ENCODE measurements around the gene ZNF177. TPM values are rescaled to one million over a fixed set of nuclear protein-coding genes. Genes with fewer than 3 reads are reported as not detected.
A peak's percentile ranks its signal among the peaks of the same experiment; 100 is the strongest.

The ZNF177 gene
- total and polyA plus RNA-seq, 2 donors (not counting 3 experiments of a cell fraction or from before 2014, with no cell fraction given) = 0.42 to 0.86 TPM

DNA sequence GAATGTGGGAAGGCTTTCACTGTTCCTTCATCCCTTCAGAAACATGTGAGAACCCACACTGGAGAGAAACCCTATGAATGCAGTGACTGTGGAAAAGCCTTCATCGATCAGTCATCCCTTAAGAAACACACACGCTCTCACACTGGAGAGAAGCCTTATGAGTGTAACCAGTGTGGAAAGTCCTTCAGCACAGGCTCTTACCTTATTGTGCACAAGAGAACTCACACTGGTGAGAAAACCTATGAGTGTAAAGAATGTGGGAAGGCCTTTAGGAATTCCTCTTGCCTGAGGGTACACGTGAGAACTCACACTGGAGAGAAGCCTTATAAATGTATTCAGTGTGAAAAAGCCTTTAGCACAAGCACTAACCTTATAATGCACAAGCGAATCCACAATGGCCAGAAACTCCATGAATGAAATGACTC, 18.6 kb downstream of the ZNF177 start:
- CTCF ChIA-PET = no interaction called here
- no peaks in the 10 kb centered on the region for H4K20me1 ChIP-seq (replicated peaks; ENCODE audit: control insufficient read depth, extremely low read depth, insufficient read depth, low read length)
- TF ChIP-seq, protein P1, sequence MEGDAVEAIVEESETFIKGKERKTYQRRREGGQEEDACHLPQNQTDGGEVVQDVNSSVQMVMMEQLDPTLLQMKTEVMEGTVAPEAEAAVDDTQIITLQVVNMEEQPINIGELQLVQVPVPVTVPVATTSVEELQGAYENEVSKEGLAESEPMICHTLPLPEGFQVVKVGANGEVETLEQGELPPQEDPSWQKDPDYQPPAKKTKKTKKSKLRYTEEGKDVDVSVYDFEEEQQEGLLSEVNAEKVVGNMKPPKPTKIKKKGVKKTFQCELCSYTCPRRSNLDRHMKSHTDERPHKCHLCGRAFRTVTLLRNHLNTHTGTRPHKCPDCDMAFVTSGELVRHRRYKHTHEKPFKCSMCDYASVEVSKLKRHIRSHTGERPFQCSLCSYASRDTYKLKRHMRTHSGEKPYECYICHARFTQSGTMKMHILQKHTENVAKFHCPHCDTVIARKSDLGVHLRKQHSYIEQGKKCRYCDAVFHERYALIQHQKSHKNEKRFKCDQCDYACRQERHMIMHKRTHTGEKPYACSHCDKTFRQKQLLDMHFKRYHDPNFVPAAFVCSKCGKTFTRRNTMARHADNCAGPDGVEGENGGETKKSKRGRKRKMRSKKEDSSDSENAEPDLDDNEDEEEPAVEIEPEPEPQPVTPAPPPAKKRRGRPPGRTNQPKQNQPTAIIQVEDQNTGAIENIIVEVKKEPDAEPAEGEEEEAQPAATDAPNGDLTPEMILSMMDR (IDR thresholded peaks at IDR 0.05; ENCODE audit: extremely low read depth in 1 of 2, insufficient read depth in 1 of 2, low read depth in 1 of 2, low read length in 2 of 2) = no peak
- TF ChIP-seq POLR2AphosphoS5 (IDR thresholded peaks at IDR 0.05; ENCODE audit: insufficient read depth, low read depth, low read length) = no peak
- TF ChIP-seq POLR2A (IDR thresholded peaks at IDR 0.05; ENCODE audit: low read depth, low read length) = no peak
- TF ChIP-seq FOS (IDR thresholded peaks at IDR 0.05; ENCODE audit: borderline replicate concordance, insufficient read depth, low read length) = no peak
- no peak overlapping the region for H3K9ac ChIP-seq (replicated peaks; ENCODE audit: extremely low read depth, insufficient read depth, low read length)
- no peaks in the 10 kb centered on the region for H3K9me1 ChIP-seq (replicated peaks; ENCODE audit: control insufficient read depth, extremely low read depth, insufficient read depth, low read length)
- H3K4me2 ChIP-seq (ENCODE audit: insufficient read depth, low read length) = no peak overlapping the region
- FAIRE-seq (no peak), DNase-seq (ENCODE audit: low read depth, low spot score) (no peak)
- intact Hi-C loops (cut with micrococcal nuclease) = no loop called here
- no peak overlapping the region for H2AFZ ChIP-seq (ENCODE audit: low read depth, low read length)
- no peak overlapping the region for H3K4me3 ChIP-seq (replicated peaks in 1 of 3; ENCODE audit: insufficient read depth in 1 of 3, low read depth in 1 of 3, low read length in 3 of 3)
- no TSS peak for BruUV-seq (replicated peaks)
- no peaks in the 10 kb centered on the region for H3K4me1 ChIP-seq (ENCODE audit: control insufficient read depth, extremely low read depth, insufficient read depth, low read length)
- dilution Hi-C loops (cut with MboI; ENCODE audit: extremely low pct_ligation_motif_present, low sequenced_read_pairs) = no loop called here
- H3K79me2 ChIP-seq (ENCODE audit: control insufficient read depth, insufficient read depth, low read length) = no peaks in the 10 kb centered on the region
- POLR2A ChIA-PET = no interaction called here
- H3K36me3 ChIP-seq (ENCODE audit: control insufficient read depth in 2 of 2, extremely low read depth in 1 of 2, insufficient read depth in 2 of 2, low read length in 2 of 2) = peaks cover 0 to 2% of the 10 kb centered on the region in 2 experiments
- no peak overlapping the region for H3K27ac ChIP-seq (ENCODE audit: insufficient read depth, low read depth, low read length)
- no peaks in the 10 kb centered on the region for H3K27me3 ChIP-seq (ENCODE audit: control insufficient read depth in 2 of 2, insufficient read depth in 2 of 2, low read length in 2 of 2)
- peaks cover 11% of the 10 kb centered on the region for H3K9me3 ChIP-seq (replicated peaks; ENCODE audit: control insufficient read depth, insufficient read depth, low read length)

DNA sequence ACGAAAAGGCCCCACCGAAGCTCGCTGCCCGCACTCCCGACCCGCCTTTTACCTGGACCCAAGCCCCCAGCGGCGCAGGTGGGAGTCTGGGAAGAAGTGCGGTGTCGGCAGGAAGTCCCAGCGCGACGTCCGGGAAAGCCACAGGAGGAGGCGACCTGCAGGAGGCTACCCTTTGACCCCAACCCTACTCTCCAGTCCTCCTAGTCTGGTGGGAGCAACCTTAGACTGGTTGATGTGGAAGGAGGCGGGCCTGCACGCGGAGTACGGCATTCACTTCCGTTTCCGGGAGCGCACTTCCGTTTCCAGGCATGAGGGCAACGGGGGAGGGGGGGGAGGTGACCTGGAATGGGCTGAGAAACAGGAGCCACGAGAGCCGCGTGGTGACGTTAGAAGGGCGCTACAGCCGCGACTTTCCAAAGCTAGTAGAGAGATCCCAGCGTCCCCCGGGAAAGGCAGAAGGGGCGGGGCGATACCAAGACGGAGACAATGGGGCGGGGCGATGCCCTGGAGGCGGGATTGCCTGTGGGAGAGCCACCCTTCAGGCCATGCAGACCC, 44.1 kb downstream of the ZNF177 start:
- H3K4me3 ChIP-seq (replicated peaks in 1 of 3; ENCODE audit: insufficient read depth in 1 of 3, low read depth in 1 of 3, low read length in 3 of 3) = peak overlapping the region in 2 of 3 experiments; percentile 0 to 5
- FAIRE-seq (no peak), DNase-seq (ENCODE audit: low read depth, low spot score) (no peak)
- H3K9me1 ChIP-seq (replicated peaks; ENCODE audit: control insufficient read depth, extremely low read depth, insufficient read depth, low read length) = no peaks in the 10 kb centered on the region
- H2AFZ ChIP-seq (ENCODE audit: low read depth, low read length) = peak overlapping the region; percentile 21
- no peaks in the 10 kb centered on the region for H3K79me2 ChIP-seq (ENCODE audit: control insufficient read depth, insufficient read depth, low read length)
- H3K27ac ChIP-seq (ENCODE audit: insufficient read depth, low read depth, low read length) = no peak overlapping the region
- ChIA-PET CTCF (no interaction called here), POLR2A (no interaction called here)
- H3K9me3 ChIP-seq (replicated peaks; ENCODE audit: control insufficient read depth, insufficient read depth, low read length) = peaks cover 4% of the 10 kb centered on the region
- intact Hi-C loops (cut with micrococcal nuclease) = no loop called here
- H3K4me1 ChIP-seq (ENCODE audit: control insufficient read depth, extremely low read depth, insufficient read depth, low read length) = no peaks in the 10 kb centered on the region
- H4K20me1 ChIP-seq (replicated peaks; ENCODE audit: control insufficient read depth, extremely low read depth, insufficient read depth, low read length) = no peaks in the 10 kb centered on the region
- no peak overlapping the region for H3K9ac ChIP-seq (replicated peaks; ENCODE audit: extremely low read depth, insufficient read depth, low read length)
- dilution Hi-C loops (cut with MboI; ENCODE audit: extremely low pct_ligation_motif_present, low sequenced_read_pairs) = no loop called here
- H3K4me2 ChIP-seq (ENCODE audit: insufficient read depth, low read length) = no peak overlapping the region
- TF ChIP-seq MYC (IDR thresholded peaks at IDR 0.05; ENCODE audit: low read depth, low read length) (no peak), POLR2A (IDR thresholded peaks at IDR 0.05; ENCODE audit: low read depth, low read length) (no peak), POLR2AphosphoS5 (IDR thresholded peaks at IDR 0.05; ENCODE audit: insufficient read depth, low read depth, low read length) (no peak), EZH2 (IDR thresholded peaks at IDR 0.05; ENCODE audit: borderline replicate concordance, low read depth, low read length, severe bottlenecking) (no peak), FOS (IDR thresholded peaks at IDR 0.05; ENCODE audit: borderline replicate concordance, insufficient read depth, low read length) (no peak), GATA2 (IDR thresholded peaks at IDR 0.05; ENCODE audit: insufficient read depth, insufficient read length, low read depth, low read length) (no peak), JUN (IDR thresholded peaks at IDR 0.05; ENCODE audit: borderline replicate concordance, insufficient read depth, insufficient read length, low read depth) (no peak)
- TF ChIP-seq, protein P2, sequence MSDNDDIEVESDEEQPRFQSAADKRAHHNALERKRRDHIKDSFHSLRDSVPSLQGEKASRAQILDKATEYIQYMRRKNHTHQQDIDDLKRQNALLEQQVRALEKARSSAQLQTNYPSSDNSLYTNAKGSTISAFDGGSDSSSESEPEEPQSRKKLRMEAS (IDR thresholded peaks at IDR 0.05; ENCODE audit: insufficient read depth, insufficient read length) = no peak
- TF ChIP-seq, protein P1 (IDR thresholded peaks at IDR 0.05; ENCODE audit: extremely low read depth in 1 of 2, insufficient read depth in 1 of 2, low read depth in 1 of 2, low read length in 2 of 2) = no peak
- no peaks in the 10 kb centered on the region for H3K27me3 ChIP-seq (ENCODE audit: control insufficient read depth in 2 of 2, insufficient read depth in 2 of 2, low read length in 2 of 2)
- BruUV-seq (replicated peaks) = no TSS peak
- H3K36me3 ChIP-seq (ENCODE audit: control insufficient read depth in 2 of 2, extremely low read depth in 1 of 2, insufficient read depth in 2 of 2, low read length in 2 of 2) = no peaks in the 10 kb centered on the region

All from endothelial cell of umbilical vein (primary cell).